GM19468 (cell line): ENCODE data around the gene CISD1.
"Not testable (repeated sequence)": the region's sequence is repeated elsewhere in the genome, so short reads cannot be mapped to it uniquely, and the experiment has no call there.

Source experiments
- ATAC-seq: cut with Tn5 transposase; IDR thresholded peaks from one replicate; pipeline ENCODE4 v1.9.1; 2021; ENCODE audit warnings: mild to moderate bottlenecking, moderate library complexity, moderate number of reproducible peaks; ENCODE audit not compliant: unreplicated experiment; ENCODE audit errors: extremely low read depth

Gene CISD1

GRCh38 chr10:58268946-58269781 lies at the start of gene CISD1:
CISD1 (plus strand) TSS chr10:58269162; CDS start chr10:58269274, 112 bp downstream.
- peak; percentile 72 for ATAC-seq

GRCh38 chr10:58219875-58220274 lies 49.1 kb upstream of the CISD1 start:
- ATAC-seq = no peak

- no peak for ATAC-seq
These were observed 48.1 kb upstream of the CISD1 start for GRCh38 chr10:58220769-58221451.

GRCh38 chr10:58225654-58226053 lies 43.3 kb upstream of the CISD1 start:
- ATAC-seq = no peak

- ATAC-seq = not testable (repeated sequence)
These were observed 39.1 kb upstream of the CISD1 start for GRCh38 chr10:58229856-58230255.

GRCh38 chr10:58237014-58237834 lies 31.7 kb upstream of the CISD1 start:
- no peak for ATAC-seq

GRCh38 chr10:58239561-58240169 lies 29.3 kb upstream of the CISD1 start:
- no peak for ATAC-seq

- no peak for ATAC-seq
These were observed 28.4 kb upstream of the CISD1 start for GRCh38 chr10:58240531-58240930.

GRCh38 chr10:58241346-58241745 lies 27.6 kb upstream of the CISD1 start:
- no peak for ATAC-seq

- no peak for ATAC-seq
These were observed 25.7 kb upstream of the CISD1 start for GRCh38 chr10:58243269-58243668.

GRCh38 chr10:58243801-58244200 lies 25.2 kb upstream of the CISD1 start:
- ATAC-seq = not testable (repeated sequence)

- ATAC-seq = not testable (repeated sequence)
These were observed 24.7 kb upstream of the CISD1 start for GRCh38 chr10:58244242-58244641.

GRCh38 chr10:58244666-58245065 lies 24.3 kb upstream of the CISD1 start:
- ATAC-seq = not testable (repeated sequence)

- no peak for ATAC-seq
These were observed 15.8 kb upstream of the CISD1 start for GRCh38 chr10:58253184-58253583.

GRCh38 chr10:58254644-58255043 lies 14.3 kb upstream of the CISD1 start:
- no peak for ATAC-seq

- not testable (repeated sequence) for ATAC-seq
These were observed 12.8 kb upstream of the CISD1 start for GRCh38 chr10:58256013-58256780.

GRCh38 chr10:58258977-58259692 lies 9.8 kb upstream of the CISD1 start:
- ATAC-seq = no peak

GRCh38 chr10:58260334-58260733 lies 8.6 kb upstream of the CISD1 start:
- no peak for ATAC-seq

GRCh38 chr10:58262766-58263165 lies 6.2 kb upstream of the CISD1 start:
- ATAC-seq = no peak
